WERI-Rb-1 (cell line): ENCODE results near the gene ELL2.

Experiments
- DNase-seq: peaks from one replicate; pipeline ENCODE4 v3.0.0-alpha.2; 2020
- H3K27ac ChIP-seq: fragments of 250-450 bp; sonication (Bioruptor Pico); 2 replicates; pipeline ENCODE4 v1.5.1; 2020; ENCODE audit warnings: mild to moderate bottlenecking, moderate library complexity
- H3K27me3 ChIP-seq: fragments of 250-450 bp; sonication (Bioruptor Pico); 2 replicates; pipeline ENCODE4 v1.5.1; 2021; ENCODE audit warnings: mild to moderate bottlenecking, low read depth, moderate library complexity; ENCODE audit not compliant: insufficient read depth, severe bottlenecking
- H3K36me3 ChIP-seq: fragments of 250-450 bp; sonication (Bioruptor Pico); 2 replicates; pipeline ENCODE4 v1.5.1; 2020; ENCODE audit warnings: mild to moderate bottlenecking, moderate library complexity
- H3K4me3 ChIP-seq: 2 replicates; pipeline ENCODE4 v1.5.1; 2011; ENCODE audit warnings: low read depth, mild to moderate bottlenecking, control low read depth, low read length
- H3K9me3 ChIP-seq: fragments of 250-450 bp; sonication (Bioruptor Pico); 2 replicates; pipeline ENCODE4 v1.5.1; 2021; ENCODE audit warnings: mild to moderate bottlenecking, moderate library complexity; ENCODE audit not compliant: severe bottlenecking
- CTCF ChIP-seq: IDR thresholded peaks from 2 replicates; pipeline ENCODE4 v1.5.1; 2011; ENCODE audit warnings: low read depth, mild to moderate bottlenecking, control low read depth, inconsistent platforms, low read length

Gene ELL2

GRCh38 chr5:95988094-95988493 lies 26.4 kb upstream of the ELL2 start:
- no peak overlapping the region for H3K27ac ChIP-seq
- H3K27me3 ChIP-seq, result no peaks in the 10 kb centered on the region
- no peak overlapping the region for H3K4me3 ChIP-seq
- TF ChIP-seq CTCF, result no peak
- H3K9me3 ChIP-seq, result no peaks in the 10 kb centered on the region
- no peak for DNase-seq
- H3K36me3 ChIP-seq, result no peaks in the 10 kb centered on the region

GRCh38 chr5:95986937-95987520 lies 25.4 kb upstream of the ELL2 start:
- no peak overlapping the region for H3K27ac ChIP-seq
- H3K4me3 ChIP-seq, result no peak overlapping the region

GRCh38 chr5:95986001-95986400 lies 24.4 kb upstream of the ELL2 start:
- Histone ChIP-seq H3K27ac (no peak overlapping the region), H3K27me3 (no peaks in the 10 kb centered on the region), H3K9me3 (no peaks in the 10 kb centered on the region), H3K4me3 (no peak overlapping the region), H3K36me3 (no peaks in the 10 kb centered on the region)
- DNase-seq, result no peak
- TF ChIP-seq CTCF, result no peak

More at GRCh38 chr5:95986937-95987520, 25.4 kb upstream of the ELL2 start:
- TF ChIP-seq CTCF, result no peak
- Histone ChIP-seq H3K36me3 (no peaks in the 10 kb centered on the region), H3K9me3 (no peaks in the 10 kb centered on the region), H3K27me3 (no peaks in the 10 kb centered on the region)
- no peak for DNase-seq

- H3K27ac ChIP-seq, result no peak overlapping the region
- H3K27me3 ChIP-seq, result no peaks in the 10 kb centered on the region
- TF ChIP-seq CTCF, result no peak
- H3K36me3 ChIP-seq, result no peaks in the 10 kb centered on the region
- no peak for DNase-seq
- H3K9me3 ChIP-seq, result no peaks in the 10 kb centered on the region
- H3K4me3 ChIP-seq, result no peak overlapping the region
These were observed 23.6 kb upstream of the ELL2 start for GRCh38 chr5:95985249-95985648.

- no peak for TF ChIP-seq CTCF
- no peak overlapping the region for H3K4me3 ChIP-seq
- H3K27ac ChIP-seq, result no peak overlapping the region
- no peaks in the 10 kb centered on the region for H3K9me3 ChIP-seq
- no peaks in the 10 kb centered on the region for H3K36me3 ChIP-seq
- H3K27me3 ChIP-seq, result no peaks in the 10 kb centered on the region
- DNase-seq, result no peak
These were observed 22.8 kb upstream of the ELL2 start for GRCh38 chr5:95984287-95984938.

- Histone ChIP-seq H3K9me3 (no peaks in the 10 kb centered on the region), H3K4me3 (no peak overlapping the region), H3K27ac (no peak overlapping the region), H3K36me3 (no peaks in the 10 kb centered on the region), H3K27me3 (no peaks in the 10 kb centered on the region)
- no peak for TF ChIP-seq CTCF
- DNase-seq, result no peak
These were observed 21.9 kb upstream of the ELL2 start for GRCh38 chr5:95983509-95983908.
